ENCODE results near the gene NOS3. TPM values are rescaled to one million over a fixed set of nuclear protein-coding genes. Genes with fewer than 3 reads are reported as not detected.
"Not testable (repeated sequence)": the region's sequence is repeated elsewhere in the genome, so short reads cannot be mapped to it uniquely, and the experiment has no call there.

Gene NOS3
- total RNA-seq, 1 experiment from 2014 or later, result 0.46 TPM

GRCh38 chr7:151016942-151017341, 26.1 kb downstream of the NOS3 start:
- DNase-seq (ENCODE audit: low read depth), result no peak

GRCh38 chr7:151017370-151017952, 26.6 kb downstream of the NOS3 start:
- no peak for DNase-seq (ENCODE audit: low read depth)

DNA sequence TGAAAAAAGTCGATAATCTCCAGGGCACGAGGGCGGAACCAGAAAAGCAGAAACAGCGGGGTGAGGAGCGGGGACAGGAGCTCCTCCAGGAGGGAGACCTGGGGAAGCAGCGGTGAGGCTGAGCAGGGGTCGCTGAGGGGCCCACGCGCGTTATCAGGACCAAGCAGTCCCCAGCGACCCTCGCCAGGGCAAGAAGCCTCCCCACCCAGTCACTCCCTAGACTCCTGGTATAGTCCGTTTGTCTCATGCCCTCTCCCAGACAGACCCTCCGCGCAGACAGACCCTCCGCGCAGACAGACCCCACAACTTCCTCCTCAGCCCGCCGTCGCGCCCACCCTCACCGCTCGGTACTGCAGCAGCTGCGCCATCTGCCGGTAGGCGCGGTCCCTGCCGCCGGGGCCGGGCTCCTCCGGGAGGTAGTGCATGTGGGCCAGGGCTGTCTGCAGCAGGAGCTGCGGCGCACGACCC, 27.2 kb downstream of the NOS3 start:
- DNase-seq (ENCODE audit: low read depth), result peak; percentile 85

DNA sequence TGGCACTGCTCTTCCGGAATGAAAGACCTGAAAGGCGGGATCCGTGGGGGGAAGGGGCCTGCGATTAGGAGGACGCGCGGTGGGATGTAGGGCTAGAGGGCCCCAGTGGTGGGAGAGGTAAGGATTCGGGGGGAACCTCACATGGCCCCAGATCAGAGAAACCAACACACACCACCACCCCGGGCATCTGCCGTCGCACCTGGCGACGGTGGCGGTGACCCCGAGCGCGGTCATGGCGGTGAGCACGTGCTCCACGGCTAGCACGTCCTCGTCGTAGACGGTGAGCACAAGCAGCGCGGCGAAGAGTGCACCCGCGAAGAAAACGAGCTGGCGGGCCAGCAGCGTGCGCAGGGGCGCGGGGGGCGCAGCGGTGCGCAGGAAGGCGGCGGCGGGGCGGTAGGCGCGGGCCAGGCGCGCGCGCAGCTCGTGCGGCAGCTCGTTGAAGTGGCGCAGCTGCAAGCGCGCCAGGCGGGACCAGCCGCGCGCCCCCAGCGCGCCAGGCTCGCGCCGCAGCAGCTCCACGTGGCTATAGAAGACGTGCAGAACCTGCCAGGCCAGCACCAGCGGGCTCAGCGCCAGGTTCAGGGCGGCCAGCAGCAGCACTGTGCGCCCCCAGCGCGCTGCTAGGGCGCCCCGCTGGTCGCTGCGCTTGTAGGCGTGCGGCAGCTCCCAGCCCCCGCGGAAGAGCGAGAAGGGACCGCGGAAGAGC, 27.8 kb downstream of the NOS3 start:
- peak; percentile 52 for DNase-seq (ENCODE audit: low read depth)

GRCh38 chr7:151019130-151019447, 28.3 kb downstream of the NOS3 start:
- no peak for DNase-seq (ENCODE audit: low read depth)

DNA sequence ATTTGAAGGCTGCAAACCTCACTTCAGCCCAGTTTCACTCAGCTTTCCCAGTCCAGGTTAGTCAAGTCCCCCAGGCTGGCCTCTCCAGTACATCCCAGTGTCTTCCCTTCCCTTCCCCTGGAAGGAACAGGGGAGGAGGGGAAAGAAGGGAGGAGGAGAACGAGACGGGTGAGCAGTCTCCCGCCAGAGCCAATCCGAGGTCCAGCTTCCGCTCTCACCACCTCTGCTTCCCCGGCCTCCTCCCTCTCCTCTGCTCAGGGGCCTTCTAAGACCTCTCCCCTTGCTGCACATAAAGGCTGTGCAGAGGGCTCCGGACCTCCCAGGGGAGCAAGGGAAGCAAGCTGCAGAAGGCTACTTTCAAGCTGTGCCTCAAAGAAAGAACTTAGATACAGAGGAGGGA, 29.4 kb downstream of the NOS3 start:
- DNase-seq (ENCODE audit: low read depth), result no peak

DNA sequence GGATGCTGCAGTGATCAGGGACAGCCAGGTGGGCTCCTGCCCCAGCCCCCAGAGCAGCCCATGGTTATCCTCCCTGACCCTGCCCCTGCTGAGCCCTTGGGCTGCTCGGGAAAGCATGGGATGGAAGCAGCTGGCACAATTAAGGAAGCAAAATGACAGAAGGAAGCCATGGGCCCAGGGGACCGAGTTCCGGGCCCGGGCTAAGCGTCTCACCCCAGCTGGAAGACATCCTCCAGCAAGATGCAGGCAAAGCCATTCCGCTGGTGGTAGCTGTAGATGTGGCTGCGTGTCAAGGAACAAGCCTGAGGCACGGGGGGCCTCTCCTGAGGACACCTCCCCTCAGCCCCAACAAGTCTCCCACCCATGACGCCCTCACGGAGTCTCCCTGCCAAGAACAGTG, 32.4 kb downstream of the NOS3 start:
- DNase-seq (ENCODE audit: low read depth), result no peak

- no peak for DNase-seq (ENCODE audit: low read depth)
These were observed 33.7 kb downstream of the NOS3 start, which contains the start of gene ATG9B for GRCh38 chr7:151024435-151025056. TSS of gene ATG9B (minus strand) at chr7:151024494. CDS start at chr7:151024423, 71 bp downstream.

DNA sequence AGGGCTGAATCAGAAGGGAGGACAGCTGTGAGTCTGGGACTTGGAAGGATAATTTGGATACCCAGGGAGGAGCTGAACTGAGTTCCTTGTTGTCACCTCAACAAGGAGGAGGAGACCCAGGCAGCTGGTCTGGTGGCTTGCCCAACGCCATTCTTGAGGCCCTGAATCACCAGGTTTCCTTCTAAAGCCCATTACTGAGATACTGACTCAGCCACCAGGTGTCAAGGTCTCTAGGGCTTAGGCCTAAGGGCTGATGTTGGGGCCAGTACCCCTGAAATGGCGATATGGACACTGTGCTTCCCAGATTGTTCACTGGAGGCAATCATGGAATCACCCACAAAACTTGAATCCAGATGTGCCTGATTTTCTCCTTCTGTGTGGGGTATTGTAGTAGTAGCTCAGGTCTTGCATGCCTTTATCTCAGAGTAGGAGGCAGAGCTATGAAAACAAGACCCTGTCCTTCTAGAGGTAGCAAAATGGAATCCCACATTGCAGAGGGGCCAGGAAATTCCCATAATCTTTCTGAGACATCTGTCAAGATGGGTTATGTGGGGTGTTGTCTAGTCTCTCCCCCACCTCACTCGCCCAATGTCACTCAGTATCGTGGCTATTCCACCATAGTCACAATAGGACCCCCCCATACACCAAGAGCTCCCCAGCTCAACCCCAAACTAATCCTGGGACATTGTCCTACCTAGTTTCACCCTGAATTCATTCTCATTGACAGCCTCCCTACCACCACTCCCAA, 35.3 kb downstream of the NOS3 start:
- peak; percentile 69 for DNase-seq (ENCODE audit: low read depth)

DNA sequence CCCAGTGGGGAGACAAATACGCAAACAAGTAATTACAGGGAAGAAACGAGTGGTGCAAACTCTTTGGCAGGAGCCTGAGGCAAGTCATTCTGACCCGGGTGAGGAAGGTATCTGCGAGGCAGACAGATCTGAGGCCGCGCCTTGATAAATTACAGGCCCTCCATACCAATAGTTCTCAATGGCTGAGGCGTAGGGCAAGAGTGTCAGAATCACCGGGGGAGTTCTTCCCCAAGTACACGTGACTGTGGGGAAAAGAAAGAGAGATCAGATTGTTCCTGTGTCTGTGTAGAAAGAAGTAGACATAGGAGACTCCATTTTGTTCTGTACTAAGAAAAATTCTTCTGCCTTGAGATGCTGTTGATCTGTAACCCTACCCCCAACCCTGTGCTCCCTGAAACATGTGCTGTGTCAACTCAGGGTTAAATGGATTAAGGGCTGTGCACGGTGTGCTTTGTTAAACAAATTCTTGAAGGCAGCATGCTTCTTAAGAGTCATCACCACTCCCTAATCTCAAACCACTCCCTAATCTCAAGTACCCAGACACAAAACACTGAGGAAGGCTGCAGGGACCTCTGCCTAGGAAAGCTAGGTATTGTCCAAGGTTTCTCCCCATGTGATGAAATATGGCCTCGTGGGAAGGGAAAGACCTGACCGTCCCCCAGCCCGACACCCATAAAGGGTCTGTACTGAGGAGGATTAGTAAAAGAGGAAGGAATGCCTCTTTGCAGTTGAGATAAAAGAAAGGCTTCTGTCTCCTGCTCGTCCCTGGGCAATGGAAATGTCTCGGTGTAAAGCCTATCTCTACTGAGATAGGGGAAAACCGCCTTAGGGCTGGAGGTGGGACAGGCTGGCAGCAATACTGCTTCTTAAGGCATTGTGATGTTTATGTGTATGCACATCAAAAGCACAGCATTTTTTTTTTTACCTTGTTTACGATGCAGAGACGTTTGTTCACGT, 36.2 kb downstream of the NOS3 start:
- not testable (repeated sequence) for DNase-seq (ENCODE audit: low read depth)

DNA sequence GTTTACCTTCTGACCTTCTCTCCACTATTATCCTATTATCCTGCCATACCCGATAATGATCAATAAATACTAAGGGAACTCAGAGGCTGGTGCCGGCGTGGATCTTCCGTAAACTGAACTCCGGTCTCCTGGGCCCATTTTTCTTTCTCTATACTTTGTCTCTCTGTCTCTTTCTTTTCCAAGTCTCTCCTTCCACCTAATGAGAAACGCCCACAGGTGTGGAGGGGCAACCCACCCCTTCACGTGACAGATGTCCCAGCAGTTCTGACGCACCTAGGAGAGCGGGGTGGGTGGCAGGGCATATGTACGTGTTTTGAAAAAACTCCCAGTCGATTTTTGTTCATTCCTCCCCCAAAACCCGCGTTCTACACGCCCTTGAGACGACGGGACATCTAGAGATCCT, 36.9 kb downstream of the NOS3 start:
- not testable (repeated sequence) for DNase-seq (ENCODE audit: low read depth)

- peak; percentile 100 for DNase-seq (ENCODE audit: low read depth)
These were observed 37.5 kb downstream of the NOS3 start, which contains the start of gene ABCB8 for GRCh38 chr7:151028131-151028947. TSS of gene ABCB8 (plus strand) at chr7:151028450. CDS start at chr7:151028516, 66 bp downstream.

- DNase-seq (ENCODE audit: low read depth), result no peak
These were observed 38.2 kb downstream of the NOS3 start for GRCh38 chr7:151028948-151029501.

DNA sequence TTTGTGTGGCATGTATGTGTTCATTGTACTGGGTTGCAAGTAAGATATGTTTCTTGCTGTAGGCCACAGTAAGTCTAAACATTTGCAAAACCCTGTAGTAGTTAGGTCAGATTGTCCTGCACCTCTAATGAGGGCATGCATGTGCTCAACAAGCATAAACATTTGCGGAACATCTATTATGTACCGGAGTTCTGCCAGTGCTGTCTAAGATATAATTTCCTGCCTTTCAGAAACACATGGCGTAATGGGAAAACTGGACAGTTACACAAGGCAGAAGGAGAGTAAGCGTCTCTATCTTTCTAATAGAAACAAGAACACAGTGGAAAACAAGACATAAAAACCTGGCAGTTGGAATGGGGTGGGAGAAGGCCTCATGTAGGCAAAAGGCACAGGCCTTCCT, 40.2 kb downstream of the NOS3 start:
- DNase-seq (ENCODE audit: low read depth), result no peak

GRCh38 chr7:151032936-151033863, 42.4 kb downstream of the NOS3 start:
- no peak for DNase-seq (ENCODE audit: low read depth)

- no peak for DNase-seq (ENCODE audit: low read depth)
These were observed 43.0 kb downstream of the NOS3 start for GRCh38 chr7:151033864-151034249.

DNA sequence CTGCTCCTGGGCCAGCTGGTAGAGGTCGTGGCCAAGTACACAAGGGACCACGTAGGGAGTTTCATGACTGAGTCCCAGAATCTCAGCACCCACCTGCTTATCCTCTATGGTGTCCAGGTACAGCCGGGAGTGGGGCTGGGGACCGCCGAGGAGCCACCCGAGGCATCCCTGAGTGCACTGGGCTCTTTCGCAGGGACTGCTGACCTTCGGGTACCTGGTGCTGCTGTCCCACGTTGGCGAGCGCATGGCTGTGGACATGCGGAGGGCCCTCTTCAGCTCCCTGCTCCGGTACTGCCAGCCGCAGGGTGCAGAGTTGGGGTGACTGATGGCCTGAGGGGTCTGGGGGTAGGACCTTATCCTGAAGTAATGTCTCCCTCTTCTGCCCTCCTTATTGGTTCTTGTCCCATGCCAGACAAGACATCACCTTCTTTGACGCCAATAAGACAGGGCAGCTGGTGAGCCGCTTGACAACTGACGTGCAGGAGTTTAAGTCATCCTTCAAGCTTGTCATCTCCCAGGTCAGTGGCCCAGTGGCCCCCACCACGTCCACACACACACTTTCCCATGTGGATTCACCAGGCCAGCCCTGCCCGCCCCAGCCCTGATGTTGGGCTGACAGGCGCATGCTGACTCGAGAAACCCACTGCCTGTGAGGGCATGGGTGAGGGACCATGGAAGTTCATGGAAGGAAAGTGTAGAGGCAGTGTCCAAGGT, 43.7 kb downstream of the NOS3 start:
- no peak for DNase-seq (ENCODE audit: low read depth)
